Neural progenitor cell (in vitro differentiated cells): Measurements from ENCODE around the gene TENT5C. TPM values are rescaled to one million over a fixed set of nuclear protein-coding genes. Genes with fewer than 3 reads are reported as not detected.

Source experiments
- DNase-seq: peaks from one replicate; pipeline ENCODE4 v3.0.0-alpha.2; 2016; ENCODE audit warnings: low spot score
- H2AFZ ChIP-seq: fragments of 200-600 bp; sonication (generic); replicated peaks from 2 replicates; pipeline ENCODE4 v1.6.1; 2016; ENCODE audit warnings: antibody characterized with exemption
- H3F3A ChIP-seq: fragments of 200-600 bp; sonication (generic); 2 replicates; pipeline ENCODE4 v1.6.1; 2016; ENCODE audit warnings: antibody characterized with exemption, low read depth
- H3K27ac ChIP-seq: fragments of 200-600 bp; sonication (generic); 2 replicates; pipeline ENCODE4 v1.5.1; 2016; ENCODE audit warnings: mild to moderate bottlenecking
- H3K27me3 ChIP-seq: fragments of 200-600 bp; sonication (generic); 2 replicates; pipeline ENCODE4 v1.6.1; 2016; ENCODE audit warnings: mild to moderate bottlenecking, moderate library complexity
- H3K36me3 ChIP-seq: fragments of 200-600 bp; sonication (generic); 2 replicates; pipeline ENCODE4 v1.5.1; 2016
- H3K4me1 ChIP-seq: fragments of 200-600 bp; sonication (generic); 2 replicates; pipeline ENCODE4 v1.6.1; 2016; ENCODE audit warnings: mixed run types
- H3K4me2 ChIP-seq: fragments of 200-600 bp; sonication (generic); 2 replicates; pipeline ENCODE4 v1.6.1; 2016
- H3K4me3 ChIP-seq: fragments of 200-600 bp; sonication (generic); 2 replicates; pipeline ENCODE4 v1.5.1; 2016
- H3K79me2 ChIP-seq: fragments of 200-600 bp; sonication (generic); 2 replicates; pipeline ENCODE4 v1.6.1; 2016; ENCODE audit warnings: low read depth
- H3K9ac ChIP-seq: fragments of 200-600 bp; sonication (generic); 2 replicates; pipeline ENCODE4 v1.6.1; 2016
- H3K9me3 ChIP-seq: fragments of 200-600 bp; sonication (generic); 2 replicates; pipeline ENCODE4 v1.5.1; 2016; ENCODE audit warnings: low read depth
- H4K20me1 ChIP-seq: fragments of 200-600 bp; sonication (generic); 2 replicates; pipeline ENCODE4 v1.6.1; 2016; ENCODE audit warnings: low read depth
- H3K27ac Mint-ChIP-seq: 3 replicates; pipeline ENCODE4 v1.8.0; 2021; ENCODE audit warnings: mixed read lengths
- H3K27me3 Mint-ChIP-seq: 2 replicates; pipeline ENCODE4 v1.8.0; 2022; ENCODE audit warnings: low read depth, mild to moderate bottlenecking, inconsistent platforms, moderate library complexity, mixed read lengths; ENCODE audit not compliant: insufficient read depth
- H3K36me3 Mint-ChIP-seq: 3 replicates; pipeline ENCODE4 v1.8.0; 2021; ENCODE audit warnings: mixed read lengths
- H3K4me1 Mint-ChIP-seq: 3 replicates; pipeline ENCODE4 v1.8.0; 2021; ENCODE audit warnings: mixed read lengths
- H3K4me3 Mint-ChIP-seq: 3 replicates; pipeline ENCODE4 v1.8.0; 2021; ENCODE audit warnings: mild to moderate bottlenecking, moderate library complexity, mixed read lengths
- H3K9me3 Mint-ChIP-seq: 3 replicates; pipeline ENCODE4 v1.8.0; 2020; ENCODE audit warnings: mixed read lengths
- EZH2 ChIP-seq: fragments of 200-600 bp; sonication (generic); IDR thresholded peaks from 2 replicates; pipeline ENCODE4 v1.6.1; 2017; ENCODE audit warnings: antibody characterized with exemption, mild to moderate bottlenecking, moderate library complexity
- EZH2phosphoT487 ChIP-seq: fragments of 200-600 bp; sonication (generic); IDR thresholded peaks from 2 replicates; pipeline ENCODE4 v1.6.1; 2017; ENCODE audit warnings: antibody characterized with exemption
- total RNA-seq: library from RNA; depleted of rRNA; stranded (reverse); fragments of >200 nt; gene quantifications from 2 replicates; pipeline ENCODE4 v1.2.3, GENCODE V29; 2015; ENCODE audit warnings: low replicate concordance
- TF ChIP-seq, protein P1 (sequence below): fragments of 200-600 bp; sonication (generic); IDR thresholded peaks from 2 replicates; pipeline ENCODE4 v1.5.1; 2017; ENCODE audit warnings: antibody characterized with exemption, mild to moderate bottlenecking

TENT5C gene
- total RNA-seq, 1 donor from 2014 or later: 0.39 TPM

GRCh38 chr1:117643601-117644000 is 37.8 kb downstream of the TENT5C start:
- H3K79me2 ChIP-seq: no peaks in the 10 kb centered on the region
- no peaks in the 10 kb centered on the region for H3K4me1 ChIP-seq
- H3K9me3 Mint-ChIP-seq: no peaks in the 10 kb centered on the region
- H3K9me3 ChIP-seq: no peaks in the 10 kb centered on the region
- H3K27ac ChIP-seq: no peak overlapping the region
- DNase-seq: no peak
- H3K27me3 ChIP-seq: no peaks in the 10 kb centered on the region
- H3K4me1 Mint-ChIP-seq: no peaks in the 10 kb centered on the region
- H3K4me3 Mint-ChIP-seq: no peak overlapping the region
- H3K27ac Mint-ChIP-seq: no peak overlapping the region
- no peak overlapping the region for H3K4me3 ChIP-seq
- TF ChIP-seq, protein P1, sequence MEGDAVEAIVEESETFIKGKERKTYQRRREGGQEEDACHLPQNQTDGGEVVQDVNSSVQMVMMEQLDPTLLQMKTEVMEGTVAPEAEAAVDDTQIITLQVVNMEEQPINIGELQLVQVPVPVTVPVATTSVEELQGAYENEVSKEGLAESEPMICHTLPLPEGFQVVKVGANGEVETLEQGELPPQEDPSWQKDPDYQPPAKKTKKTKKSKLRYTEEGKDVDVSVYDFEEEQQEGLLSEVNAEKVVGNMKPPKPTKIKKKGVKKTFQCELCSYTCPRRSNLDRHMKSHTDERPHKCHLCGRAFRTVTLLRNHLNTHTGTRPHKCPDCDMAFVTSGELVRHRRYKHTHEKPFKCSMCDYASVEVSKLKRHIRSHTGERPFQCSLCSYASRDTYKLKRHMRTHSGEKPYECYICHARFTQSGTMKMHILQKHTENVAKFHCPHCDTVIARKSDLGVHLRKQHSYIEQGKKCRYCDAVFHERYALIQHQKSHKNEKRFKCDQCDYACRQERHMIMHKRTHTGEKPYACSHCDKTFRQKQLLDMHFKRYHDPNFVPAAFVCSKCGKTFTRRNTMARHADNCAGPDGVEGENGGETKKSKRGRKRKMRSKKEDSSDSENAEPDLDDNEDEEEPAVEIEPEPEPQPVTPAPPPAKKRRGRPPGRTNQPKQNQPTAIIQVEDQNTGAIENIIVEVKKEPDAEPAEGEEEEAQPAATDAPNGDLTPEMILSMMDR: no peak
- TF ChIP-seq EZH2phosphoT487 (no peak), EZH2 (no peak)
- H3F3A ChIP-seq: no peaks in the 10 kb centered on the region
- H3K27me3 Mint-ChIP-seq: peaks cover 2% of the 10 kb centered on the region
- no peaks in the 10 kb centered on the region for H3K36me3 ChIP-seq
- no peak overlapping the region for H3K9ac ChIP-seq
- no peaks in the 10 kb centered on the region for H4K20me1 ChIP-seq
- no peak overlapping the region for H3K4me2 ChIP-seq
- H3K36me3 Mint-ChIP-seq: no peaks in the 10 kb centered on the region
- H2AFZ ChIP-seq: no peak overlapping the region

DNA sequence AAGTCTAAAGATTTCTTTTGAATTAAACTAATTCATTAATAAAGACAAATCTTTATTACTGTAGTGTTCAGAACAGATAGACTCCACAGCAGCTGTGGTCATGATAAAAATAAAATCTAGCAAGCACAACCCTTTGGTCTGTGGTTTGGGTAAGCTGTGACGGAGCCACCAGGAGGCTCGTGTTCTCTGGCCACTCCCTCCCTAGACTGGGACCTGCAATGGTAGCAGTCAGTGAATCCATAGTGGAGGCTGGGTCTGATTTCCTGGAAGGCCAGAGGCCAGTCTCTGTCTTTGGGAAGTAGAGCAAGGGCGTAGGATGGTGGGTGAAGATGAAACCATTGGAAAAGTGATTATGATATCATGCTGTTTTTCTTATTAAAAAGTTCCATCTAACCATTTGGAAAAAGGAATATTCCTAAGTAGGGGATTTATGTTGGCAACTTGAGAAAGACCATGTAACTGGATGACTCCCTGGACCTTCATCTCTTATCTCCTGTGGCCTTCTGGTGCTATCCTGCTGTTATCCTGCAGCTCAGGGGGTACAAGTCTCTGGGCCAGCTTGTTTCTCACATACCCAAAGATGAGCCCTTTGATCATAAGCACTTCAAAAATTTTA is 39.0 kb downstream of the TENT5C start:
- Histone ChIP-seq H3F3A (no peaks in the 10 kb centered on the region), H4K20me1 (no peaks in the 10 kb centered on the region), H3K27ac (no peak overlapping the region), H3K4me3 (no peak overlapping the region), H3K4me2 (no peak overlapping the region), H3K4me1 (no peaks in the 10 kb centered on the region), H3K36me3 (no peaks in the 10 kb centered on the region), H2AFZ (no peak overlapping the region), H3K79me2 (no peaks in the 10 kb centered on the region), H3K9me3 (no peaks in the 10 kb centered on the region), H3K27me3 (no peaks in the 10 kb centered on the region), H3K9ac (no peak overlapping the region)
- H3K27ac Mint-ChIP-seq: no peak overlapping the region
- H3K27me3 Mint-ChIP-seq: peaks cover 3% of the 10 kb centered on the region
- H3K36me3 Mint-ChIP-seq: no peaks in the 10 kb centered on the region
- TF ChIP-seq EZH2 (no peak), EZH2phosphoT487 (no peak)
- TF ChIP-seq, protein P1: no peak
- no peak for DNase-seq
- no peaks in the 10 kb centered on the region for H3K9me3 Mint-ChIP-seq
- H3K4me3 Mint-ChIP-seq: no peak overlapping the region
- no peaks in the 10 kb centered on the region for H3K4me1 Mint-ChIP-seq

GRCh38 chr1:117645343-117645742 is 39.5 kb downstream of the TENT5C start:
- no peak for DNase-seq
- Histone ChIP-seq H3F3A (no peaks in the 10 kb centered on the region), H3K36me3 (no peaks in the 10 kb centered on the region), H3K9me3 (no peaks in the 10 kb centered on the region), H3K4me1 (no peaks in the 10 kb centered on the region), H3K27me3 (no peaks in the 10 kb centered on the region), H3K4me2 (no peak overlapping the region), H4K20me1 (no peaks in the 10 kb centered on the region), H3K79me2 (no peaks in the 10 kb centered on the region), H3K4me3 (no peak overlapping the region), H2AFZ (no peak overlapping the region), H3K27ac (no peak overlapping the region), H3K9ac (no peak overlapping the region)
- no peaks in the 10 kb centered on the region for H3K36me3 Mint-ChIP-seq
- no peak for TF ChIP-seq EZH2phosphoT487
- TF ChIP-seq EZH2: no peak
- TF ChIP-seq, protein P1: no peak
- H3K9me3 Mint-ChIP-seq: no peaks in the 10 kb centered on the region
- H3K4me1 Mint-ChIP-seq: no peaks in the 10 kb centered on the region
- no peak overlapping the region for H3K27ac Mint-ChIP-seq
- H3K4me3 Mint-ChIP-seq: no peak overlapping the region
- peaks cover 3% of the 10 kb centered on the region for H3K27me3 Mint-ChIP-seq
